ENCODE data around the gene LYST. TPM values are rescaled to one million over a fixed set of nuclear protein-coding genes. Genes with fewer than 3 reads are reported as not detected.

The LYST gene
- total and polyA plus RNA-seq, 8 donors: 1.7 to 95.6 (median 17.9) TPM

- DNase-seq: peak in 1 of 2 donors; percentile 2
- peaks cover 21 to 89% (median 84%) of the 10 kb centered on the region in 4 donors for H3K36me3 ChIP-seq
- H3K27me3 ChIP-seq: no peaks in the 10 kb centered on the region
- no peak overlapping the region for H3K4me3 ChIP-seq
- intact Hi-C loops (cut with DNase I; ENCODE audit: low total_unique reads): no loop called here
- WGBS, 5 donors: 74 to 80% (median 78%) methylated on average over 5 of the region's 5 CpGs
- TF ChIP-seq CTCF (IDR thresholded peaks at IDR 0.05): no peak
- no peak for TF ChIP-seq EP300 (IDR thresholded peaks at IDR 0.05)
- TF ChIP-seq POLR2AphosphoS5 (IDR thresholded peaks at IDR 0.05): no peak
- TF ChIP-seq POLR2A (IDR thresholded peaks at IDR 0.05): no peak
- no peaks in the 10 kb centered on the region for H3K9me3 ChIP-seq
- H3K27ac ChIP-seq: peak overlapping the region in 1 of 5 donors; percentile 4
- H3K4me1 ChIP-seq: peaks cover 0 to 7% (median 0%) of the 10 kb centered on the region in 4 donors
Measured at GRCh38 chr1:235741294-235741693, 125.4 kb downstream of the LYST start.

GRCh38 chr1:235739631-235740030 is 127.1 kb downstream of the LYST start:
- Histone ChIP-seq H3K36me3 (peaks cover 10 to 74% (median 69%) of the 10 kb centered on the region in 4 donors), H3K4me3 (no peak overlapping the region), H3K27ac (no peak overlapping the region), H3K4me1 (peaks cover 0 to 7% (median 0%) of the 10 kb centered on the region in 4 donors), H3K27me3 (no peaks in the 10 kb centered on the region), H3K9me3 (no peaks in the 10 kb centered on the region)
- intact Hi-C loops (cut with DNase I; ENCODE audit: low total_unique reads): no loop called here
- TF ChIP-seq POLR2A (IDR thresholded peaks at IDR 0.05) (no peak), EP300 (IDR thresholded peaks at IDR 0.05) (no peak)
- 73 to 80% (median 78%) methylated on average over 6 of the region's 6 CpGs for WGBS, 5 donors
- DNase-seq: no peak

GRCh38 chr1:235739124-235739523 is 127.6 kb downstream of the LYST start:
- intact Hi-C loops (cut with DNase I; ENCODE audit: low total_unique reads): no loop called here
- no peaks in the 10 kb centered on the region for H3K9me3 ChIP-seq
- H3K4me3 ChIP-seq: no peak overlapping the region
- WGBS, 5 donors: 12 to 33% (median 20%) methylated on average over 1 of the region's 1 CpG
- peaks cover 10 to 73% (median 66%) of the 10 kb centered on the region in 4 donors for H3K36me3 ChIP-seq
- peaks cover 0 to 7% (median 0%) of the 10 kb centered on the region in 4 donors for H3K4me1 ChIP-seq
- TF ChIP-seq CTCF (IDR thresholded peaks at IDR 0.05): no peak
- TF ChIP-seq POLR2A (IDR thresholded peaks at IDR 0.05): no peak
- no peak for TF ChIP-seq EP300 (IDR thresholded peaks at IDR 0.05)
- H3K27me3 ChIP-seq: no peaks in the 10 kb centered on the region
- DNase-seq: peak in 1 of 2 donors; percentile 37
- no peak overlapping the region for H3K27ac ChIP-seq

- peaks cover 5 to 69% (median 57%) of the 10 kb centered on the region in 4 donors for H3K36me3 ChIP-seq
- DNase-seq: no peak
- intact Hi-C loops (cut with DNase I; ENCODE audit: low total_unique reads): no loop called here
- H3K27ac ChIP-seq: no peak overlapping the region
- H3K4me1 ChIP-seq: peaks cover 0 to 7% (median 0%) of the 10 kb centered on the region in 4 donors
- TF ChIP-seq POLR2AphosphoS5 (IDR thresholded peaks at IDR 0.05) (no peak), POLR2A (IDR thresholded peaks at IDR 0.05) (no peak), EP300 (IDR thresholded peaks at IDR 0.05) (no peak), CTCF (IDR thresholded peaks at IDR 0.05) (no peak)
- no peaks in the 10 kb centered on the region for H3K9me3 ChIP-seq
- no peaks in the 10 kb centered on the region for H3K27me3 ChIP-seq
- WGBS, 5 donors: 92 to 98% (median 97%) methylated on average over 13 of the region's 13 CpGs
- H3K4me3 ChIP-seq: no peak overlapping the region
Measured at GRCh38 chr1:235737751-235738150, 129.0 kb downstream of the LYST start.

- peaks cover 0 to 57% (median 44%) of the 10 kb centered on the region in 4 donors for H3K36me3 ChIP-seq
- no peak for DNase-seq
- H3K4me3 ChIP-seq: no peak overlapping the region
- no peaks in the 10 kb centered on the region for H3K27me3 ChIP-seq
- intact Hi-C loops (cut with DNase I; ENCODE audit: low total_unique reads): no loop called here
- no peak overlapping the region for H3K27ac ChIP-seq
- no peaks in the 10 kb centered on the region for H3K9me3 ChIP-seq
- TF ChIP-seq POLR2AphosphoS5 (IDR thresholded peaks at IDR 0.05): no peak
- no peak for TF ChIP-seq CTCF (IDR thresholded peaks at IDR 0.05)
- no peak for TF ChIP-seq EP300 (IDR thresholded peaks at IDR 0.05)
- no peak for TF ChIP-seq POLR2A (IDR thresholded peaks at IDR 0.05)
- peaks cover 0 to 7% (median 0%) of the 10 kb centered on the region in 4 donors for H3K4me1 ChIP-seq
Measured at GRCh38 chr1:235736263-235736662, 130.4 kb downstream of the LYST start.

All from stomach (tissue), 9 donors.